Naive thymus-derived CD4-positive, alpha-beta T cell (primary cell): ENCODE data around the gene GAL3ST1. TPM values are rescaled to one million over a fixed set of nuclear protein-coding genes. Genes with fewer than 3 reads are reported as not detected.

Experiments used
- ATAC-seq: fragments of 150-1000 bp; cut with Tn5 transposase; 2 replicates; pipeline ENCODE4 v1.10.0; 2021; ENCODE audit warnings: mild to moderate bottlenecking, moderate library complexity
- CTCF ChIA-PET: fragments of 350-600 bp; sonication (Branson Sonifier 250); formaldehyde crosslinking; loops from one replicate; lab custom pipeline; 2021; ENCODE audit warnings: antibody characterized with exemption; lab: Charles Lee
- POLR2A ChIA-PET: fragments of 350-600 bp; sonication (Branson Sonifier 250); formaldehyde crosslinking; loops from one replicate; lab custom pipeline; 2021; ENCODE audit warnings: antibody characterized with exemption, inconsistent platforms; lab: Charles Lee
- DNase-seq, 9 donors: peaks; one replicate each; pipeline versions ENCODE4 v3.0.0 to v3.0.0-alpha.2; 2020 to 2022; ENCODE audit warnings: mixed read lengths in 1 of 9
- H3K27ac ChIP-seq: one replicate; pipeline ENCODE4 v1.7.0; 2013; ENCODE audit warnings: mild to moderate bottlenecking, low read depth, low read length, moderate library complexity
- H3K27me3 ChIP-seq, 2 donors: one replicate each; pipeline ENCODE4 v1.7.0; 2013; ENCODE audit warnings: low read length in 2 of 2, mild to moderate bottlenecking in 2 of 2, moderate library complexity in 2 of 2; ENCODE audit not compliant: control insufficient read depth in 2 of 2, insufficient read depth in 2 of 2
- H3K36me3 ChIP-seq, 3 experiments: 1 replicate in 2 of 3; 2 replicates in 1 of 3; pipeline ENCODE4 v1.7.0; 2013; ENCODE audit warnings: low read length in 3 of 3, mild to moderate bottlenecking in 3 of 3, moderate library complexity in 1 of 3; ENCODE audit not compliant: insufficient read depth in 3 of 3, control insufficient read depth in 2 of 3
- H3K4me1 ChIP-seq, 2 donors: one replicate each; pipeline ENCODE4 v1.7.0; 2013; ENCODE audit warnings: low read length in 2 of 2, mild to moderate bottlenecking in 2 of 2, moderate library complexity in 1 of 2; ENCODE audit not compliant: control insufficient read depth in 2 of 2, insufficient read depth in 2 of 2
- H3K4me3 ChIP-seq: 2 replicates; pipeline ENCODE4 v1.7.0; 2013; ENCODE audit warnings: mild to moderate bottlenecking, low read length
- H3K9me3 ChIP-seq, 3 experiments: 1 replicate in 2 of 3; 2 replicates in 1 of 3; pipeline ENCODE4 v1.7.0; 2013; ENCODE audit warnings: low read length in 3 of 3; ENCODE audit not compliant: control insufficient read depth in 2 of 3
- H3K27ac Mint-ChIP-seq, 9 donors: one replicate each; pipeline ENCODE4 v1.8.0; 2020 to 2022; ENCODE audit warnings: mixed read lengths in 9 of 9, mild to moderate bottlenecking in 8 of 9, moderate library complexity in 5 of 9, inconsistent platforms in 2 of 9
- H3K27me3 Mint-ChIP-seq, 5 donors: one replicate each; pipeline ENCODE4 v1.8.0; 2021 to 2022; ENCODE audit warnings: mixed read lengths in 5 of 5, mild to moderate bottlenecking in 1 of 5
- H3K36me3 Mint-ChIP-seq, 5 donors: one replicate each; pipeline ENCODE4 v1.8.0; 2020 to 2022; ENCODE audit warnings: mixed read lengths in 5 of 5, mild to moderate bottlenecking in 3 of 5, inconsistent platforms in 1 of 5
- H3K4me1 Mint-ChIP-seq, 7 donors: one replicate each; pipeline ENCODE4 v1.8.0; 2020 to 2022; ENCODE audit warnings: mixed read lengths in 7 of 7, mild to moderate bottlenecking in 3 of 7, inconsistent platforms in 1 of 7
- H3K4me3 Mint-ChIP-seq, 10 donors: one replicate each; pipeline ENCODE4 v1.8.0; 2020 to 2022; ENCODE audit warnings: mild to moderate bottlenecking in 10 of 10, mixed read lengths in 10 of 10, moderate library complexity in 6 of 10, inconsistent platforms in 2 of 10
- H3K9me3 Mint-ChIP-seq, 11 donors: one replicate each; pipeline ENCODE4 v1.8.0; 2020 to 2022; ENCODE audit warnings: mixed read lengths in 11 of 11, mild to moderate bottlenecking in 4 of 11, inconsistent platforms in 1 of 11, moderate library complexity in 1 of 11
- intact Hi-C, 2 donors: fragments of 100-400 bp; cut with micrococcal nuclease; formaldehyde crosslinking; loops; one replicate each; pipeline ENCODE4 v1.15.1; 2023
- polyA plus RNA-seq, 2 donors: library from polyadenylated mRNA; unstranded; fragments of 300-500 nt; fragmentation: Illumina TruSeq; gene quantifications; one replicate each; pipeline ENCODE4 v1.2.3, GENCODE V29; 2021
- total RNA-seq, 6 experiments: library from RNA in 5 of 6; stranded (reverse) in 5 of 6; gene quantifications; 1 replicate in 5 of 6; 2 replicates in 1 of 6; pipeline ENCODE4 v1.2.3 and lab custom pipeline; 2021 to 2026

Gene GAL3ST1
- total and polyA plus RNA-seq, 7 experiments from 2014 or later: 0.21 to 4.8 (median 2.4) TPM; not detected in 2

DNA sequence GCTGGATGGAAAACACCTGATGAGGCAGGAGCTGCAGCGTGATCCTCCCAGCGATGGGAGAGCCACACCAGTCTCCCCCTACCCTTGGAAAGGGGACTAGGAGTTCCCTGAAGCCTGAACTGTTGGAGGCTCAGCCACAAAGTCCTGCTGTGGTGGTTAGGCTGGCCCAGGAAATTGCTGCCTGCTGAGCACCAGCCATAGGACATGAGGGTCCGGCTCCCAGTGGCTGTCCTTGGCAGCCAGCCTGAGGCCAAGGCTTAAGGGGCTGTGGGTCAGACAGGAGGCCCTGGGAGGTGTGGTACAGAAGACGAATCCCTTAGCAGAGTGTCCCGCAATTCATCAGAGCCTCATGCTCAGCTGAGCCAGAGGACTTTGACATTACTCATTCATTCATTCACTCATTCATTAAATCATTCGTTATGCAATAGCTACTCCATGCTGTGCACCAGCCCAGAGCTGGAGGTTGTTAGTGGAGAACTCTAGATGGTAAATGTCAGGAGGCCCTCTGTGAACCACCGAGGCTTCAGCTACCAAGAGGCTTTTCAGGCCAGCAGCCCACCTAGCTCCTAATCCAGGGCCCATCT, 54.5 kb downstream of the GAL3ST1 start:
- peaks cover 0 to 8% (median 3%) of the 10 kb centered on the region in 5 donors for H3K27me3 Mint-ChIP-seq
- Histone ChIP-seq H3K4me1 (no peaks in the 10 kb centered on the region), H3K27ac (no peak overlapping the region), H3K4me3 (no peak overlapping the region), H3K27me3 (no peaks in the 10 kb centered on the region), H3K9me3 (no peaks in the 10 kb centered on the region), H3K36me3 (no peaks in the 10 kb centered on the region)
- no peaks in the 10 kb centered on the region for H3K36me3 Mint-ChIP-seq
- ChIA-PET POLR2A (no interaction called here), CTCF (no interaction called here)
- no peak for DNase-seq
- intact Hi-C loops: no loop called here
- ATAC-seq: no peak
- no peak overlapping the region for H3K4me3 Mint-ChIP-seq
- H3K4me1 Mint-ChIP-seq: peaks cover 0 to 2% (median 0%) of the 10 kb centered on the region in 7 donors
- H3K27ac Mint-ChIP-seq: no peak overlapping the region
- H3K9me3 Mint-ChIP-seq: no peaks in the 10 kb centered on the region

DNA sequence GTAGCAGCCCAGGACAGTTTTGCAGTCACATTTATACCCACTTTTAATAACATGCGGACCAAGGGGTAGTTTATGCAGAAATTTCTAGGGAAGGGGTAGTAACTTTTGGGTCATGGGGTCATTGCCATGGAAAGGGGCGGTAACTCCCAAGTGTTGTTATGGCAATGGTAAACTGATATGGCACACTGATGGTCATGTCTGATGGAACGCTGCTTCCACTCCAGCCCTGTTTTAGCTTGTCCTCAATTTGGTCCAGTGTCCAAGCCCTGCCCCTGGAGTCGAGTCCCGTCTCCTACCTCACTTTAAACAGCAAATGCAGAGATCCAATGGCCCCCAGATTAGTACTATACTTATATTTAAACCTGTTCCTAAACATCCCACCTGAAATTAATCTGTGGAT, 57.7 kb downstream of the GAL3ST1 start:
- Mint-ChIP-seq H3K4me3 (no peak overlapping the region), H3K36me3 (no peaks in the 10 kb centered on the region), H3K27ac (no peak overlapping the region), H3K27me3 (peaks cover 0 to 2% (median 0%) of the 10 kb centered on the region in 5 donors), H3K9me3 (peaks cover 0 to 2% (median 0%) of the 10 kb centered on the region in 11 donors), H3K4me1 (peaks cover 0 to 2% (median 0%) of the 10 kb centered on the region in 7 donors)
- intact Hi-C loops: no loop called here
- H3K27me3 ChIP-seq: no peaks in the 10 kb centered on the region
- ChIA-PET POLR2A (no interaction called here), CTCF (no interaction called here)
- H3K4me3 ChIP-seq: no peak overlapping the region
- no peak for ATAC-seq
- DNase-seq: no peak
- no peaks in the 10 kb centered on the region for H3K4me1 ChIP-seq
- no peaks in the 10 kb centered on the region for H3K9me3 ChIP-seq
- H3K27ac ChIP-seq: no peak overlapping the region
- no peaks in the 10 kb centered on the region for H3K36me3 ChIP-seq

DNA sequence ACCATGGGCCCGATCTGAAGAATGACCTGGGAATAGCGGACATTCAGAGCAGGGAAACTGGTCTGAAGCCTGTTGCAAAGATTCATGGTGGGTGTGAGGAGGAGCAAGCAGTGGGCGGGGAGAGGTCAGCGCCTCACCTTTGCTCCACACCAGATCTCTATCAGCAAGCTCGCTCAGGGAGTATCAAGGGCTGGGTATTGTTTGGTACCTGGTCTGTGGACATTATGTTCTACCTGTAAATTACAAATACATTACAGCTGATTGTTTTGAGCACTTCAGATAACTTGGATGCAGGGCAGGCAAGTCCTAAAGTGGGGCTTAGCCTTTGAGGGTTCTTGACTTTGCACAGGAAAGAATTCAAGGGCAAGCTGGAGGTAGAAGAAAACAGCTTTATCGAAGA, 58.2 kb downstream of the GAL3ST1 start:
- Mint-ChIP-seq H3K4me1 (no peaks in the 10 kb centered on the region), H3K4me3 (no peak overlapping the region), H3K27me3 (peaks cover 0 to 2% (median 0%) of the 10 kb centered on the region in 5 donors), H3K9me3 (peaks cover 0 to 2% (median 0%) of the 10 kb centered on the region in 11 donors), H3K27ac (no peak overlapping the region), H3K36me3 (no peaks in the 10 kb centered on the region)
- Histone ChIP-seq H3K4me1 (no peaks in the 10 kb centered on the region), H3K27ac (no peak overlapping the region), H3K27me3 (no peaks in the 10 kb centered on the region), H3K36me3 (no peaks in the 10 kb centered on the region), H3K4me3 (no peak overlapping the region), H3K9me3 (no peaks in the 10 kb centered on the region)
- ATAC-seq (no peak), DNase-seq (no peak)
- ChIA-PET POLR2A (no interaction called here), CTCF (no interaction called here)
- intact Hi-C loops: no loop called here

DNA sequence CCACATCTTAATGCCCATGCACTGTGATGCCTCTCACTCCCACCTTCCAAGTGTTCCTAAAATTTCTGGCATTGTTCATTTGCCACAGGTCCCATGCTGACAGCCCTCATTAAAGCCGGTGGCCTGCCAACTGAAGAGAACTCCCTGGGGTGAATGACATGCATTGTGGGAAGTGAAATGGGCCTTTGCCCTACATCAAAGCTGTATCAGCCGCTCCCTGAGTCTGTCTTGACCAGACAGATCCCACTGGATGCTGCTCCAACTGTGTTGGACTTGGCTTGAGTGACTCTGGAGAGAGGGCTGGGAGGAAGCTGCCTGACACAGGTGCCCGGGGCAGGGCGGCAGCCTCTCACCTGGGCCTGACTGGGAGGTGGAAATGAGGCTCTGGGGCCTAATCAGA, 60.2 kb downstream of the GAL3ST1 start:
- ATAC-seq: no peak
- H3K36me3 ChIP-seq: no peaks in the 10 kb centered on the region
- H3K9me3 ChIP-seq: no peaks in the 10 kb centered on the region
- intact Hi-C loops: no loop called here
- ChIA-PET POLR2A (no interaction called here), CTCF (no interaction called here)
- Mint-ChIP-seq H3K4me3 (no peak overlapping the region), H3K36me3 (no peaks in the 10 kb centered on the region), H3K27me3 (peaks cover 0 to 9% (median 0%) of the 10 kb centered on the region in 5 donors), H3K9me3 (peaks cover 0 to 6% (median 0%) of the 10 kb centered on the region in 11 donors), H3K4me1 (no peaks in the 10 kb centered on the region), H3K27ac (no peak overlapping the region)
- H3K27ac ChIP-seq: no peak overlapping the region
- H3K4me3 ChIP-seq: no peak overlapping the region
- no peaks in the 10 kb centered on the region for H3K27me3 ChIP-seq
- no peaks in the 10 kb centered on the region for H3K4me1 ChIP-seq
- no peak for DNase-seq

DNA sequence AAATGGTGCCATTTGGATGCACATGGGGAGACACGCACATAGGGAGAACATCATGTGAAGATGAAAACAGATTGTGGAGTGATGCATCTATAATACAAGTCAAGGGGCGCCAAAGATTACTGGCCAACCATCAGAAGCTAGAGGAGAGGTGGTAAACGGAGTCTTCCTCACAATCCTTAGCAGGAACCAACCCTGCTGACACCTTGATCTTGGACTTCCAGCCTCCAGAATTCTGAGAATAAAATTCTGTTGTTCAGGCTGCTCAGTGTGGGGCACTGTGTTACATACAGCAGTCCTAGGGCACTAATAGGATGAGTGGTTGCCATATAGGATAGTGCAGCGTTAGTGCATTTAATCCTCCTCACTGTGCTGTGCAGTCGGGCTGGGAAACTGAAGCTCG, 61.0 kb downstream of the GAL3ST1 start:
- Mint-ChIP-seq H3K36me3 (no peaks in the 10 kb centered on the region), H3K9me3 (peaks cover 0 to 6% (median 0%) of the 10 kb centered on the region in 11 donors), H3K4me3 (no peak overlapping the region), H3K4me1 (no peaks in the 10 kb centered on the region), H3K27ac (no peak overlapping the region), H3K27me3 (peaks cover 0 to 13% (median 0%) of the 10 kb centered on the region in 5 donors)
- intact Hi-C loops: no loop called here
- no peaks in the 10 kb centered on the region for H3K9me3 ChIP-seq
- DNase-seq: no peak
- no peak overlapping the region for H3K4me3 ChIP-seq
- H3K4me1 ChIP-seq: no peaks in the 10 kb centered on the region
- H3K27me3 ChIP-seq: no peaks in the 10 kb centered on the region
- no peak for ATAC-seq
- no peak overlapping the region for H3K27ac ChIP-seq
- ChIA-PET POLR2A (no interaction called here), CTCF (no interaction called here)
- H3K36me3 ChIP-seq: no peaks in the 10 kb centered on the region

DNA sequence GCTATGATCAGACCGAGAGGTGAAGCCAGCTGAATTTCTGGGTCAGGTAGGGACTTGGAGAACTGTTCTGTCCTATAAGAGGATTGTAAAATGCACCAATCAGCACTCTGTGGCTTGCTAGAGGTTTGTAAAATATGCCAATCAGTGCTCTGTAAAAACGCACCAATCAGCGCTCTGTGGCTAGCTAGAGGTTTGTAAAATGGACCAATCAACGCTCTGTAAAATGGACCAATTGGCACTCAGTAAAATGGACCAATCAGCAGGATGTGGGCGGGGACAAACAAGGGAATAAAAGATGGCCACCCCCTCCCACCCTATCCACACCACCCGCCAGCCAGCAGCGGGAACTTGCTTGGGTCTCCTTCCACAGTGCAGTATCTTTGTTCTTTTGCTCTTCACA, 62.6 kb downstream of the GAL3ST1 start:
- peaks cover 0 to 6% (median 0%) of the 10 kb centered on the region in 11 donors for H3K9me3 Mint-ChIP-seq
- no peaks in the 10 kb centered on the region for H3K27me3 ChIP-seq

DNA sequence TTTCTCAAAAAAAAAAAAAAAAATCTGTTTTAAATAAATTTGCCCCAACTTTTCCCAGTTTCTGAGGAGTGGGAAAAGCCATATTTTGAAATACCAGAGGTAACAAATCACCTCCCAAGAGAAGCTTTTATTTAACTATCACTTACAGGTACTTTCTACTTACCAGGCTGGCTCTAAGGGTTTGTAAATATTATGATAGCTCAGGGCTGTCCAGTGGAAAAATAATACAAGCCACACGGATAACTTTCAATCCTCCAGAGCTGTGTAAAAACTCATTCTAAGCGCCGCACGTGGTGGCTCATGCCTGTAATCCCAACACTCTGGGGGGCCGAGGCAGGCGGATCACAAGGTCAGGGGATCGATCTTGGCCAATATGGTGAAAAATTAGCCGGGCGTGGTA, 63.4 kb downstream of the GAL3ST1 start:
- Mint-ChIP-seq H3K4me1 (no peaks in the 10 kb centered on the region), H3K27me3 (peaks cover 3 to 19% (median 8%) of the 10 kb centered on the region in 5 donors), H3K27ac (no peak overlapping the region), H3K9me3 (peaks cover 0 to 6% (median 0%) of the 10 kb centered on the region in 11 donors), H3K36me3 (no peaks in the 10 kb centered on the region), H3K4me3 (no peak overlapping the region)
- no peak overlapping the region for H3K27ac ChIP-seq
- no peak for DNase-seq
- H3K4me1 ChIP-seq: no peaks in the 10 kb centered on the region
- no peaks in the 10 kb centered on the region for H3K36me3 ChIP-seq
- H3K4me3 ChIP-seq: no peak overlapping the region
- no peaks in the 10 kb centered on the region for H3K9me3 ChIP-seq
- no peaks in the 10 kb centered on the region for H3K27me3 ChIP-seq
- ChIA-PET POLR2A (no interaction called here), CTCF (interaction anchor here (0.7 kb wide), 2 partner anchors 374 to 807 kb away, joined by 4 to 7 read pairs; no protein-coding TSS in a partner anchor)
- ATAC-seq: no peak
- intact Hi-C loops: no loop called here

More for the DNA sequence above, 62.6 kb downstream of the GAL3ST1 start:
- ChIA-PET POLR2A (no interaction called here), CTCF (no interaction called here)
- H3K27ac ChIP-seq: no peak overlapping the region
- intact Hi-C loops: no loop called here
- no peaks in the 10 kb centered on the region for H3K36me3 Mint-ChIP-seq
- H3K4me3 Mint-ChIP-seq: no peak overlapping the region
- no peaks in the 10 kb centered on the region for H3K4me1 Mint-ChIP-seq
- DNase-seq (no peak), ATAC-seq (no peak)
- no peak overlapping the region for H3K4me3 ChIP-seq
- peaks cover 0 to 13% (median 3%) of the 10 kb centered on the region in 5 donors for H3K27me3 Mint-ChIP-seq
- H3K4me1 ChIP-seq: no peaks in the 10 kb centered on the region
- no peaks in the 10 kb centered on the region for H3K36me3 ChIP-seq
- H3K9me3 ChIP-seq: no peaks in the 10 kb centered on the region
- H3K27ac Mint-ChIP-seq: no peak overlapping the region
